DOHH2 (cell line): Measurements from ENCODE around the gene ZBTB11.

Source experiments
- H3F3A ChIP-seq: fragments of 200-600 bp; sonication (generic), shearing (Covaris generic); 2 replicates; pipeline ENCODE4 v1.6.0; 2016; ENCODE audit warnings: antibody characterized with exemption, mild to moderate bottlenecking; ENCODE audit not compliant: control insufficient read depth, insufficient read depth
- H3K27ac ChIP-seq: fragments of 200-600 bp; sonication (generic); 2 replicates; pipeline ENCODE4 v1.5.1; 2014; ENCODE audit warnings: low read depth, mild to moderate bottlenecking, low read length, moderate library complexity
- H3K27me3 ChIP-seq: fragments of 200-600 bp; sonication (generic); 2 replicates; pipeline ENCODE4 v1.6.1; 2014; ENCODE audit warnings: mild to moderate bottlenecking, low read length, mixed read lengths; ENCODE audit not compliant: control insufficient read depth
- H3K36me3 ChIP-seq: fragments of 200-600 bp; sonication (generic); 2 replicates; pipeline ENCODE4 v1.6.1; 2014; ENCODE audit warnings: mild to moderate bottlenecking, low read length, moderate library complexity, mixed read lengths; ENCODE audit not compliant: control insufficient read depth
- H3K4me1 ChIP-seq: fragments of 200-600 bp; sonication (generic); 2 replicates; pipeline ENCODE4 v1.6.1; 2014; ENCODE audit warnings: mild to moderate bottlenecking, low read length, mixed read lengths; ENCODE audit not compliant: control insufficient read depth
- H3K4me2 ChIP-seq: fragments of 200-600 bp; sonication (generic); 2 replicates; pipeline ENCODE4 v1.6.0; 2014; ENCODE audit warnings: mild to moderate bottlenecking, low read length, moderate library complexity
- H3K4me3 ChIP-seq: fragments of 200-600 bp; sonication (generic); 2 replicates; pipeline ENCODE4 v1.5.1; 2014; ENCODE audit warnings: mild to moderate bottlenecking, low read length, mixed read lengths
- H3K79me2 ChIP-seq: fragments of 200-600 bp; sonication (generic); 2 replicates; pipeline ENCODE4 v1.6.1; 2014; ENCODE audit warnings: mild to moderate bottlenecking, low read length, mixed read lengths; ENCODE audit not compliant: control insufficient read depth
- H3K9me2 ChIP-seq: fragments of 200-600 bp; sonication (generic); replicated peaks from 2 replicates; pipeline ENCODE4 v1.6.1; 2014; ENCODE audit warnings: mild to moderate bottlenecking, low read length, mixed read lengths; ENCODE audit not compliant: control insufficient read depth
- H3K9me3 ChIP-seq: fragments of 200-600 bp; sonication (generic); 2 replicates; pipeline ENCODE4 v1.6.1; 2014; ENCODE audit warnings: antibody characterized with exemption, low read length, mixed read lengths; ENCODE audit not compliant: control insufficient read depth, insufficient read depth
- H4K20me1 ChIP-seq: fragments of 200-600 bp; sonication (generic); 2 replicates; pipeline ENCODE4 v1.6.0; 2014; ENCODE audit warnings: low read depth, mild to moderate bottlenecking, antibody characterized with exemption, low read length, moderate library complexity; ENCODE audit not compliant: control insufficient read depth, insufficient read depth
- EZH2phosphoT487 ChIP-seq: fragments of 200-600 bp; sonication (generic); IDR thresholded peaks from 2 replicates; pipeline ENCODE4 v1.6.1; 2017; ENCODE audit warnings: borderline replicate concordance, mild to moderate bottlenecking, antibody characterized with exemption, low read length, moderate library complexity, mixed read lengths
- TF ChIP-seq, protein P1 (sequence below): fragments of 200-600 bp; sonication (generic); IDR thresholded peaks from one replicate; pipeline ENCODE4 v1.5.1; 2014; ENCODE audit warnings: antibody characterized with exemption, mild to moderate bottlenecking, low read depth, low read length; ENCODE audit not compliant: poor library complexity, severe bottlenecking

ZBTB11 gene

DNA sequence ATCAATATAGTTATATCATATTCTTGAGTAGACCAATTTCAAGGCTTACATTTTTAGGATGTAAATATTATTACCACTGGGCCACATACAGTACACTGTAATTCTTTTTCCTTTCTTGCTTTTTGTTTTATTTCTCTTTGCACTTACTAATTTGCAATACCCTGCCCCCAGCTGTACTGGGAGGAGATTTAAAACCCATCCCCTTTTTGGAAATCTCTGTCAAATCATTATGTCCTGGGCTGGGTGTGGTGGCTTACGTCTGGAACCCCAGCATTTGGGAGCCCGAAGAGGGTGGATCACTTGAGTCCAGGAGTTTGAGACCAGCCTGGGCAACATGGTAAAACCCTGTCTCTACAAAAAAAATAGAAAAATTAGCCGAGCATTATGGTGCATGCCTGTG is 16.2 kb downstream of the ZBTB11 start:
- H3K4me1 ChIP-seq: peaks cover 16% of the 10 kb centered on the region
- H3K27ac ChIP-seq: peak overlapping the region; percentile 6; the same call in 1 of the 2 replicates
- H3K4me3 ChIP-seq: no peak overlapping the region
- no peaks in the 10 kb centered on the region for H3K9me2 ChIP-seq
- no peaks in the 10 kb centered on the region for H4K20me1 ChIP-seq
- no peak for TF ChIP-seq EZH2phosphoT487
- TF ChIP-seq, protein P1, sequence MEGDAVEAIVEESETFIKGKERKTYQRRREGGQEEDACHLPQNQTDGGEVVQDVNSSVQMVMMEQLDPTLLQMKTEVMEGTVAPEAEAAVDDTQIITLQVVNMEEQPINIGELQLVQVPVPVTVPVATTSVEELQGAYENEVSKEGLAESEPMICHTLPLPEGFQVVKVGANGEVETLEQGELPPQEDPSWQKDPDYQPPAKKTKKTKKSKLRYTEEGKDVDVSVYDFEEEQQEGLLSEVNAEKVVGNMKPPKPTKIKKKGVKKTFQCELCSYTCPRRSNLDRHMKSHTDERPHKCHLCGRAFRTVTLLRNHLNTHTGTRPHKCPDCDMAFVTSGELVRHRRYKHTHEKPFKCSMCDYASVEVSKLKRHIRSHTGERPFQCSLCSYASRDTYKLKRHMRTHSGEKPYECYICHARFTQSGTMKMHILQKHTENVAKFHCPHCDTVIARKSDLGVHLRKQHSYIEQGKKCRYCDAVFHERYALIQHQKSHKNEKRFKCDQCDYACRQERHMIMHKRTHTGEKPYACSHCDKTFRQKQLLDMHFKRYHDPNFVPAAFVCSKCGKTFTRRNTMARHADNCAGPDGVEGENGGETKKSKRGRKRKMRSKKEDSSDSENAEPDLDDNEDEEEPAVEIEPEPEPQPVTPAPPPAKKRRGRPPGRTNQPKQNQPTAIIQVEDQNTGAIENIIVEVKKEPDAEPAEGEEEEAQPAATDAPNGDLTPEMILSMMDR: no peak
- H3K9me3 ChIP-seq: no peaks in the 10 kb centered on the region
- peak overlapping the region; percentile 29 for H3K4me2 ChIP-seq
- H3K36me3 ChIP-seq: peaks cover 89% of the 10 kb centered on the region
- peaks cover 7% of the 10 kb centered on the region; the same call in 1 of the 2 replicates for H3F3A ChIP-seq
- no peaks in the 10 kb centered on the region for H3K27me3 ChIP-seq
- H3K79me2 ChIP-seq: peaks cover 2% of the 10 kb centered on the region; the same call in 1 of the 2 replicates

DNA sequence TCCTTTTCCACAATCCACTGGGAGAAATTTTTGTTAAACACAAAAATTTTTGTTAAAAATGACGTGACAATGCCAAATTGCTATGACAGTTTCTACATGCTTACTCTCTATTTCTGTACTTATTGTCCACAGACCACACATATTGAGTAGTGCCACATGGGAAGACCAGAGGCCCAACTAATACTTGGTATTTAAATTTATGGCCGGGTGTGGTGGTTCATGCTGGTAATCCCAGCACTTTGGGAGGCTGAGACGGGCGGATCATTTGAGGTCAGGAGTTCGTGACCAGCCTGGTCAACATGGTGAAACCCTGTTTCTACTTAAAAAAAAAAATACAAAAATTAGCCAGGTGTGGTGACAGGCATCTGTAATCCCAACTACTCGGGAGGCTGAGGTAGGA is 20.3 kb downstream of the ZBTB11 start:
- Histone ChIP-seq H3K9me2 (no peaks in the 10 kb centered on the region), H3K27me3 (no peaks in the 10 kb centered on the region), H3F3A (peaks cover 7% of the 10 kb centered on the region; the same call in 1 of the 2 replicates), H3K4me2 (no peak overlapping the region), H3K36me3 (peaks cover 94% of the 10 kb centered on the region), H3K9me3 (no peaks in the 10 kb centered on the region), H4K20me1 (no peaks in the 10 kb centered on the region), H3K27ac (no peak overlapping the region), H3K4me3 (no peak overlapping the region), H3K79me2 (peaks cover 2% of the 10 kb centered on the region; the same call in 1 of the 2 replicates), H3K4me1 (peaks cover 16% of the 10 kb centered on the region)
- no peak for TF ChIP-seq EZH2phosphoT487
- TF ChIP-seq, protein P1: no peak

DNA sequence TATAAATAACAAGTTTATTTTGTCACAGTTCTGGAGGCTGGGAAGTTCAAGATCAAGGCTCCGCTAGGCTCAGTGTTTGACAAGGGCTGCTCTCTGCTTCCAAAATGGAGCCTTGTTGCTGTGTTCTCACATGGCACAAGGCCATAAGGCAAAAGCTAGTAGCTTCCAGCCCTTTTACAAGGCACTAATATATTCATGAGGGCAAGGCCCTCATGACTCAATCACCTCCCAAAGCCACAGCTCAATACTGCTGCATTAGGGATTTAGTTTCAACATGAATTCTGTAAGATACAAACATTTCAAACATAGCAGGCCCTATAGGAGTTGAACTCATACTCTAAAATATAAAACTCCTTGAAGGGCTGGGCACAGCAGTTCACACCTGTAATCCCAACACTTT is 30.2 kb downstream of the ZBTB11 start:
- no peak overlapping the region for H3K4me3 ChIP-seq
- no peaks in the 10 kb centered on the region for H3K9me2 ChIP-seq
- no peaks in the 10 kb centered on the region for H4K20me1 ChIP-seq
- no peaks in the 10 kb centered on the region for H3F3A ChIP-seq
- no peak overlapping the region for H3K27ac ChIP-seq
- no peaks in the 10 kb centered on the region for H3K27me3 ChIP-seq
- TF ChIP-seq, protein P1: no peak
- TF ChIP-seq EZH2phosphoT487: no peak
- H3K36me3 ChIP-seq: peaks cover 28% of the 10 kb centered on the region
- no peaks in the 10 kb centered on the region for H3K79me2 ChIP-seq
- no peak overlapping the region for H3K4me2 ChIP-seq
- H3K4me1 ChIP-seq: no peaks in the 10 kb centered on the region
- H3K9me3 ChIP-seq: no peaks in the 10 kb centered on the region
